IMR-90 (cell line): ENCODE results near the gene TNIP1. TPM values are rescaled to one million over a fixed set of nuclear protein-coding genes. Genes with fewer than 3 reads are reported as not detected.

Source experiments
- ATAC-seq: fragments of 200-7000 bp; cut with Tn5 transposase; 2 replicates; pipeline ENCODE4 v1.9.1; 2020; ENCODE audit warnings: low read depth, mild to moderate bottlenecking, moderate library complexity
- BruUV-seq: library from RNA; stranded (reverse); fragments of 400-500 nt; replicated peaks from 2 replicates; lab custom pipeline; 2021; lab: Mats Ljungman, UMichigan
- CTCF ChIA-PET: fragments of 300-600 bp; formaldehyde crosslinking; extraction: SDS; loops from one replicate; lab custom pipeline; 2021; ENCODE audit warnings: antibody characterized with exemption; lab: Yijun Ruan, JAX
- POLR2A ChIA-PET: fragments of 300-600 bp; sonication (Branson Sonifier 250); formaldehyde crosslinking; loops from one replicate; lab custom pipeline; 2022; ENCODE audit warnings: antibody characterized with exemption; ENCODE audit not compliant: unreplicated experiment; lab: Charles Lee
- DNase-seq: peaks from one replicate; pipeline ENCODE4 v3.0.0; 2013
- H2AFZ ChIP-seq: replicated peaks from 2 replicates; pipeline ENCODE3; 2013; ENCODE audit warnings: low read length, mild to moderate bottlenecking; ENCODE audit not compliant: poor library complexity
- H2AK5ac ChIP-seq: 2 replicates; pipeline ENCODE4 v1.6.1; 2013; ENCODE audit warnings: low read depth, low read length, inconsistent platforms
- H2AK9ac ChIP-seq: replicated peaks from 2 replicates; pipeline ENCODE3; 2013; ENCODE audit warnings: mild to moderate bottlenecking, low read depth, low read length, moderate library complexity; ENCODE audit not compliant: poor library complexity
- H2BK120ac ChIP-seq: 2 replicates; pipeline ENCODE4 v1.6.1; 2013; ENCODE audit warnings: low read depth, low read length, inconsistent platforms
- H2BK15ac ChIP-seq: 3 replicates; pipeline ENCODE4 v1.6.1; 2013; ENCODE audit warnings: low read depth, low read length, inconsistent platforms
- H2BK20ac ChIP-seq: 2 replicates; pipeline ENCODE4 v1.6.1; 2013; ENCODE audit warnings: low read depth, mild to moderate bottlenecking, inconsistent platforms, low read length, moderate library complexity
- H2BK5ac ChIP-seq: 2 replicates; pipeline ENCODE4 v1.6.1; 2013; ENCODE audit warnings: mild to moderate bottlenecking, low read depth, low read length, inconsistent platforms; ENCODE audit not compliant: poor library complexity, severe bottlenecking
- H3K14ac ChIP-seq: replicated peaks from 2 replicates; pipeline ENCODE4 v1.6.1; 2013; ENCODE audit warnings: low read depth, low read length, inconsistent platforms
- H3K18ac ChIP-seq: 2 replicates; pipeline ENCODE4 v1.6.1; 2013; ENCODE audit warnings: low read depth, low read length, control low read depth
- H3K23ac ChIP-seq: 2 replicates; pipeline ENCODE4 v1.6.1; 2013; ENCODE audit warnings: low read depth, low read length, inconsistent platforms
- H3K27ac ChIP-seq: 2 replicates; pipeline ENCODE4 v1.5.1; 2013; ENCODE audit warnings: mild to moderate bottlenecking, control low read depth, low read length; ENCODE audit not compliant: insufficient read depth
- H3K27me3 ChIP-seq: 2 replicates; pipeline ENCODE4 v1.6.1; 2013; ENCODE audit warnings: low read length; ENCODE audit not compliant: control insufficient read depth, insufficient read depth
- H3K36me3 ChIP-seq: 2 replicates; pipeline ENCODE4 v1.6.1; 2013; ENCODE audit warnings: low read length, mixed read lengths; ENCODE audit not compliant: control insufficient read depth, insufficient read depth
- H3K4ac ChIP-seq: 2 replicates; pipeline ENCODE4 v1.6.1; 2013; ENCODE audit warnings: low read depth, low read length, inconsistent platforms
- H3K4me1 ChIP-seq: 2 replicates; pipeline ENCODE4 v1.6.1; 2013; ENCODE audit warnings: low read length, mixed read lengths; ENCODE audit not compliant: control insufficient read depth, insufficient read depth
- H3K4me2 ChIP-seq: 2 replicates; pipeline ENCODE4 v1.6.1; 2013; ENCODE audit warnings: low read depth, mild to moderate bottlenecking, control low read depth, low read length, moderate library complexity
- H3K4me3 ChIP-seq: 2 replicates; pipeline ENCODE4 v1.5.1; 2013; ENCODE audit warnings: low read depth, mild to moderate bottlenecking, control low read depth, low read length, moderate library complexity; ENCODE audit not compliant: insufficient read depth
- H3K56ac ChIP-seq: 2 replicates; pipeline ENCODE4 v1.6.1; 2013; ENCODE audit warnings: low read length, inconsistent platforms; ENCODE audit not compliant: insufficient read depth; ENCODE audit errors: extremely low read depth
- H3K79me1 ChIP-seq, 2 experiments: 2 replicates each; pipeline ENCODE4 v1.6.1; 2013; ENCODE audit warnings: low read length in 2 of 2, inconsistent platforms in 1 of 2, low read depth in 1 of 2
- H3K9ac ChIP-seq: 2 replicates; pipeline ENCODE4 v1.6.1; 2013; ENCODE audit warnings: low read depth, low read length, control low read depth
- H3K9me1 ChIP-seq: 2 replicates; pipeline ENCODE4 v1.6.1; 2013; ENCODE audit warnings: low read length, inconsistent platforms; ENCODE audit not compliant: insufficient read depth
- H3K9me3 ChIP-seq: 2 replicates; pipeline ENCODE4 v1.6.1; 2013; ENCODE audit warnings: low read length; ENCODE audit not compliant: control insufficient read depth, insufficient read depth
- H4K20me1 ChIP-seq: 2 replicates; pipeline ENCODE4 v1.6.1; 2013; ENCODE audit warnings: low read length, inconsistent platforms; ENCODE audit not compliant: insufficient read depth
- H4K5ac ChIP-seq: 2 replicates; pipeline ENCODE4 v1.6.1; 2013; ENCODE audit warnings: mild to moderate bottlenecking, low read depth, low read length, control low read depth
- H4K8ac ChIP-seq, 2 experiments: 2 replicates each; pipeline ENCODE4 v1.6.1; 2013; ENCODE audit warnings: low read depth in 2 of 2, low read length in 2 of 2, control low read depth in 1 of 2, inconsistent platforms in 1 of 2
- H4K91ac ChIP-seq: 2 replicates; pipeline ENCODE4 v1.6.1; 2013; ENCODE audit warnings: low read depth, low read length, inconsistent platforms; ENCODE audit not compliant: insufficient read depth
- BHLHE40 ChIP-seq: fragments of 150-350 bp; IDR thresholded peaks from 2 replicates; pipeline ENCODE4 v1.6.1; 2016; ENCODE audit warnings: mild to moderate bottlenecking, low read depth, low read length
- CEBPB ChIP-seq: IDR thresholded peaks from 2 replicates; pipeline ENCODE4 v1.6.1; 2012; ENCODE audit warnings: low read depth, low read length, improper control_type of control experiment
- CHD1 ChIP-seq: IDR thresholded peaks from 2 replicates; pipeline ENCODE4 v1.6.1; 2012; ENCODE audit warnings: low read depth, low read length, improper control_type of control experiment
- FOS ChIP-seq: fragments of 150-350 bp; IDR thresholded peaks from 2 replicates; pipeline ENCODE4 v1.6.1; 2016; ENCODE audit warnings: low read depth, low read length
- MAFK ChIP-seq: IDR thresholded peaks from 2 replicates; pipeline ENCODE4 v1.6.1; 2012; ENCODE audit warnings: low read depth, low read length, improper control_type of control experiment
- MAZ ChIP-seq: IDR thresholded peaks from 2 replicates; pipeline ENCODE4 v1.6.1; 2012; ENCODE audit warnings: low read depth, mild to moderate bottlenecking, low read length, improper control_type of control experiment, moderate library complexity, borderline replicate concordance
- MXI1 ChIP-seq: IDR thresholded peaks from 2 replicates; pipeline ENCODE4 v1.6.1; 2012; ENCODE audit warnings: low read depth, mild to moderate bottlenecking, low read length, moderate library complexity, borderline replicate concordance
- NFE2L2 ChIP-seq: fragments of 150-350 bp; IDR thresholded peaks from 2 replicates; pipeline ENCODE4 v1.6.1; 2016; ENCODE audit warnings: low read depth, mild to moderate bottlenecking, low read length
- POLR2A ChIP-seq: IDR thresholded peaks from 2 replicates; pipeline ENCODE4 v1.6.1; 2012; ENCODE audit warnings: mild to moderate bottlenecking, low read depth, low read length
- RAD21 ChIP-seq: IDR thresholded peaks from 2 replicates; pipeline ENCODE4 v1.6.1; 2012; ENCODE audit warnings: low read length, improper control_type of control experiment
- RCOR1 ChIP-seq: IDR thresholded peaks from 2 replicates; pipeline ENCODE4 v1.6.1; 2012; ENCODE audit warnings: mild to moderate bottlenecking, low read length, improper control_type of control experiment; ENCODE audit not compliant: insufficient replicate concordance
- RFX5 ChIP-seq: IDR thresholded peaks from 2 replicates; pipeline ENCODE4 v1.8.0; 2012; ENCODE audit warnings: low read depth, mild to moderate bottlenecking, low read length, moderate library complexity
- SMC3 ChIP-seq: fragments of 150-350 bp; IDR thresholded peaks from 2 replicates; pipeline ENCODE4 v1.6.1; 2016; ENCODE audit warnings: low read depth, mild to moderate bottlenecking, antibody characterized with exemption, low read length, moderate library complexity
- USF2 ChIP-seq: fragments of 150-350 bp; IDR thresholded peaks from 2 replicates; pipeline ENCODE4 v1.6.1; 2017; ENCODE audit warnings: mild to moderate bottlenecking, antibody characterized with exemption, low read length, low read depth
- WGBS, 2 experiments: methylation state at CpG; one replicate each; pipeline versions ENCODE4 v1.1.5 to v1.1.7; 2013; ENCODE audit warnings: missing lambda C conversion rate in 2 of 2; ENCODE audit not compliant: insufficient read length in 1 of 2; ENCODE audit errors: extremely low coverage in 2 of 2; 5-methylcytosine and 5-hydroxymethylcytosine counted together
- dilution Hi-C: fragments of 300-500 bp; cut with HindIII; formaldehyde crosslinking; loops from one replicate; pipeline ENCODE4 v1.14.3; 2018; ENCODE audit warnings: low sequenced_read_pairs; ENCODE audit not compliant: unreplicated experiment
- in situ Hi-C: fragments of 300-500 bp; cut with MboI; formaldehyde crosslinking; loops from 3 replicates; pipeline ENCODE4 v1.14.3; 2019; ENCODE audit warnings: low sequenced_read_pairs, inconsistent platforms, mixed read lengths
- intact Hi-C: fragments of 100-400 bp; cut with micrococcal nuclease; formaldehyde crosslinking; loops from 2 replicates; pipeline ENCODE4 v1.10.0; 2022
- polyA plus RNA-seq, 3 experiments: library from polyadenylated mRNA; depleted of rRNA; stranded (reverse); fragments of >200 nt; gene quantifications; 2 replicates each; pipeline ENCODE4 v1.2.3, GENCODE V29; 2012; ENCODE audit warnings: low replicate concordance in 1 of 3
- total RNA-seq: library from RNA; depleted of rRNA; stranded (reverse); fragments of >200 nt; gene quantifications from 2 replicates; pipeline ENCODE4 v1.2.3, GENCODE V29; 2012
- TF ChIP-seq, protein P1 (sequence below): fragments of 150-350 bp; IDR thresholded peaks from 2 replicates; pipeline ENCODE4 v1.6.1; 2016; ENCODE audit warnings: low read depth, mild to moderate bottlenecking, low read length, moderate library complexity, borderline replicate concordance
- TF ChIP-seq, protein P2 (sequence below): conservative IDR thresholded peaks from 2 replicates; pipeline ENCODE4 v1.5.1; 2012; ENCODE audit warnings: mild to moderate bottlenecking, low read depth, low read length, improper control_type of control experiment

TNIP1 gene
- total and polyA plus RNA-seq, 2 of the 4 experiments (the other 2 are of a cell fraction), result 63.8 to 92.8 TPM

GRCh38 chr5:151017897-151018296 is 62.9 kb downstream of the TNIP1 start:
- dilution Hi-C loops, result no loop called here
- TF ChIP-seq MAFK, result no peak
- no peak for TF ChIP-seq CHD1
- no peak for TF ChIP-seq MAZ
- TF ChIP-seq, protein P1, sequence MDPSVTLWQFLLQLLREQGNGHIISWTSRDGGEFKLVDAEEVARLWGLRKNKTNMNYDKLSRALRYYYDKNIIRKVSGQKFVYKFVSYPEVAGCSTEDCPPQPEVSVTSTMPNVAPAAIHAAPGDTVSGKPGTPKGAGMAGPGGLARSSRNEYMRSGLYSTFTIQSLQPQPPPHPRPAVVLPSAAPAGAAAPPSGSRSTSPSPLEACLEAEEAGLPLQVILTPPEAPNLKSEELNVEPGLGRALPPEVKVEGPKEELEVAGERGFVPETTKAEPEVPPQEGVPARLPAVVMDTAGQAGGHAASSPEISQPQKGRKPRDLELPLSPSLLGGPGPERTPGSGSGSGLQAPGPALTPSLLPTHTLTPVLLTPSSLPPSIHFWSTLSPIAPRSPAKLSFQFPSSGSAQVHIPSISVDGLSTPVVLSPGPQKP, result no peak
- TF ChIP-seq, protein P2, sequence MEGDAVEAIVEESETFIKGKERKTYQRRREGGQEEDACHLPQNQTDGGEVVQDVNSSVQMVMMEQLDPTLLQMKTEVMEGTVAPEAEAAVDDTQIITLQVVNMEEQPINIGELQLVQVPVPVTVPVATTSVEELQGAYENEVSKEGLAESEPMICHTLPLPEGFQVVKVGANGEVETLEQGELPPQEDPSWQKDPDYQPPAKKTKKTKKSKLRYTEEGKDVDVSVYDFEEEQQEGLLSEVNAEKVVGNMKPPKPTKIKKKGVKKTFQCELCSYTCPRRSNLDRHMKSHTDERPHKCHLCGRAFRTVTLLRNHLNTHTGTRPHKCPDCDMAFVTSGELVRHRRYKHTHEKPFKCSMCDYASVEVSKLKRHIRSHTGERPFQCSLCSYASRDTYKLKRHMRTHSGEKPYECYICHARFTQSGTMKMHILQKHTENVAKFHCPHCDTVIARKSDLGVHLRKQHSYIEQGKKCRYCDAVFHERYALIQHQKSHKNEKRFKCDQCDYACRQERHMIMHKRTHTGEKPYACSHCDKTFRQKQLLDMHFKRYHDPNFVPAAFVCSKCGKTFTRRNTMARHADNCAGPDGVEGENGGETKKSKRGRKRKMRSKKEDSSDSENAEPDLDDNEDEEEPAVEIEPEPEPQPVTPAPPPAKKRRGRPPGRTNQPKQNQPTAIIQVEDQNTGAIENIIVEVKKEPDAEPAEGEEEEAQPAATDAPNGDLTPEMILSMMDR, result no peak
- TF ChIP-seq CEBPB, result no peak
- no peak for TF ChIP-seq RFX5
- no peak for TF ChIP-seq BHLHE40
- no peak for TF ChIP-seq FOS
- no peak for TF ChIP-seq NFE2L2
- no peak for TF ChIP-seq POLR2A
- no peak for TF ChIP-seq RAD21
- TF ChIP-seq MXI1, result no peak
- no peak for TF ChIP-seq USF2
- TF ChIP-seq SMC3, result no peak
- no peak for TF ChIP-seq RCOR1
- Histone ChIP-seq H3K79me1 (no peaks in the 10 kb centered on the region), H3K9me1 (no peaks in the 10 kb centered on the region), H2AK5ac (no peak overlapping the region), H4K91ac (no peak overlapping the region), H3K4me2 (no peak overlapping the region), H2AFZ (no peak overlapping the region), H3K14ac (no peak overlapping the region), H3K4me1 (no peaks in the 10 kb centered on the region), H4K5ac (no peak overlapping the region), H3K36me3 (no peaks in the 10 kb centered on the region), H4K20me1 (no peaks in the 10 kb centered on the region), H3K4ac (no peak overlapping the region), H3K4me3 (no peak overlapping the region), H3K9ac (no peak overlapping the region), H3K9me3 (no peaks in the 10 kb centered on the region), H3K23ac (no peak overlapping the region), H3K27ac (no peak overlapping the region), H2BK5ac (no peak overlapping the region), H4K8ac (no peak overlapping the region), H2BK15ac (no peak overlapping the region), H3K27me3 (peaks cover 2% of the 10 kb centered on the region; the same call in 1 of the 2 replicates), H3K18ac (no peak overlapping the region), H2AK9ac (no peak overlapping the region), H2BK120ac (no peak overlapping the region), H3K56ac (no peak overlapping the region), H2BK20ac (no peak overlapping the region)
- DNase-seq, result no peak
- ChIA-PET CTCF (no interaction called here), POLR2A (no interaction called here)
- no TSS peak for BruUV-seq
- in situ Hi-C loops, result no loop called here
- 83% methylated on average over 1 of the region's 2 CpGs; no CpG with 5 or more reads in 1 of the 2 experiments for WGBS, 2 experiments
- intact Hi-C loops, result no loop called here
- ATAC-seq, result no peak
